ENCODE results near the gene SNRNP40.

Gene SNRNP40

GRCh38 chr1:31239653-31240241 is 56.8 kb downstream of the SNRNP40 start, which contains the start of gene NKAIN1:
Gene NKAIN1 (minus strand): TSS chr1:31239887. CDS start chr1:31239547, 340 bp downstream.
- no peak within 1 kb of the TSS for H3K27ac ChIP-seq
- TF ChIP-seq ZFX (IDR thresholded peaks at IDR 0.05; ENCODE audit: borderline replicate concordance) (no peak), CTCF (IDR thresholded peaks at IDR 0.05) (no peak)

GRCh38 chr1:31238986-31239613 is 57.5 kb downstream of the SNRNP40 start:
- H3K27ac ChIP-seq: no peak overlapping the region
- no peak for TF ChIP-seq ZFX (IDR thresholded peaks at IDR 0.05; ENCODE audit: borderline replicate concordance)
- TF ChIP-seq CTCF (IDR thresholded peaks at IDR 0.05): no peak

GRCh38 chr1:31238612-31238985 is 58.0 kb downstream of the SNRNP40 start:
- no peak overlapping the region for H3K27ac ChIP-seq
- TF ChIP-seq ZFX (IDR thresholded peaks at IDR 0.05; ENCODE audit: borderline replicate concordance): no peak
- no peak for TF ChIP-seq CTCF (IDR thresholded peaks at IDR 0.05)

GRCh38 chr1:31234870-31235269 is 61.7 kb downstream of the SNRNP40 start:
- no peak for TF ChIP-seq ZFX (IDR thresholded peaks at IDR 0.05; ENCODE audit: borderline replicate concordance)
- TF ChIP-seq CTCF (IDR thresholded peaks at IDR 0.05): no peak
- no peak overlapping the region for H3K27ac ChIP-seq

GRCh38 chr1:31234123-31234708 is 62.4 kb downstream of the SNRNP40 start:
- H3K27ac ChIP-seq: no peak overlapping the region
- TF ChIP-seq CTCF (IDR thresholded peaks at IDR 0.05) (no peak), ZFX (IDR thresholded peaks at IDR 0.05; ENCODE audit: borderline replicate concordance) (no peak)

- TF ChIP-seq ZFX (IDR thresholded peaks at IDR 0.05; ENCODE audit: borderline replicate concordance) (no peak), CTCF (IDR thresholded peaks at IDR 0.05) (no peak)
- no peak overlapping the region for H3K27ac ChIP-seq
Measured at GRCh38 chr1:31232689-31233088, 63.9 kb downstream of the SNRNP40 start.

GRCh38 chr1:31231802-31232201 is 64.8 kb downstream of the SNRNP40 start:
- H3K27ac ChIP-seq: no peak overlapping the region
- TF ChIP-seq CTCF (IDR thresholded peaks at IDR 0.05) (no peak), ZFX (IDR thresholded peaks at IDR 0.05; ENCODE audit: borderline replicate concordance) (no peak)

Data from 22Rv1 (cell line).